Neural cell (in vitro differentiated cells): ENCODE measurements around the gene SFTPD. TPM values are rescaled to one million over a fixed set of nuclear protein-coding genes. Genes with fewer than 3 reads are reported as not detected.

Experiments used
- H2AFZ ChIP-seq: fragments of 200-600, 300-800 bp; sonication (generic), shearing (Covaris generic); 2 replicates; pipeline ENCODE4 v1.6.0; 2014; ENCODE audit warnings: low read depth, mild to moderate bottlenecking, antibody characterized with exemption, low read length, moderate library complexity
- H3F3A ChIP-seq: fragments of 200-600 bp; shearing (Covaris generic); 2 replicates; pipeline ENCODE4 v1.6.1; 2016; ENCODE audit warnings: mild to moderate bottlenecking, moderate library complexity, mixed read lengths, antibody characterized with exemption, low read length; ENCODE audit not compliant: insufficient read depth, poor library complexity, severe bottlenecking
- H3K27ac ChIP-seq: fragments of 200-600, 300-800 bp; sonication (generic), shearing (Covaris generic); 2 replicates; pipeline ENCODE4 v1.5.1; 2014; ENCODE audit warnings: mild to moderate bottlenecking, low read length, moderate library complexity
- H3K27me3 ChIP-seq: fragments of 300-800, 200-600 bp; sonication (generic), shearing (Covaris generic); 2 replicates; pipeline ENCODE4 v1.6.0; 2014; ENCODE audit warnings: mild to moderate bottlenecking, low read depth, low read length, moderate library complexity; ENCODE audit not compliant: insufficient read depth
- H3K36me3 ChIP-seq: fragments of 300-800, 200-600 bp; sonication (generic), shearing (Covaris generic); 2 replicates; pipeline ENCODE4 v1.5.1; 2014; ENCODE audit warnings: mild to moderate bottlenecking, antibody characterized with exemption, low read length, moderate library complexity; ENCODE audit not compliant: insufficient read depth
- H3K4me2 ChIP-seq: fragments of 300-800, 200-600 bp; sonication (generic), shearing (Covaris generic); 2 replicates; pipeline ENCODE4 v1.6.0; 2014; ENCODE audit warnings: mild to moderate bottlenecking, low read length
- H3K4me3 ChIP-seq: fragments of 300-800, 200-600 bp; sonication (generic), shearing (Covaris generic); 2 replicates; pipeline ENCODE4 v1.5.1; 2014; ENCODE audit warnings: mild to moderate bottlenecking, low read length, moderate library complexity
- H3K79me2 ChIP-seq: fragments of 200-600 bp; shearing (Covaris generic); replicated peaks from 2 replicates; pipeline ENCODE4 v1.6.0; 2014; ENCODE audit warnings: mild to moderate bottlenecking, low read length, moderate library complexity; ENCODE audit not compliant: insufficient read depth
- H3K9ac ChIP-seq: fragments of 300-800, 200-600 bp; sonication (generic), shearing (Covaris generic); 2 replicates; pipeline ENCODE4 v1.6.1; 2016; ENCODE audit warnings: mild to moderate bottlenecking, low read length, mixed read lengths
- H3K9me2 ChIP-seq: fragments of 200-600 bp; shearing (Covaris generic); 2 replicates; pipeline ENCODE4 v1.6.1; 2016; ENCODE audit warnings: mild to moderate bottlenecking, low read length, mixed read lengths; ENCODE audit not compliant: insufficient read depth
- H3K9me3 ChIP-seq: fragments of 200-600, 300-800 bp; sonication (generic), shearing (Covaris generic); 2 replicates; pipeline ENCODE4 v1.6.1; 2016; ENCODE audit warnings: mild to moderate bottlenecking, mixed run types, low read length, moderate library complexity, mixed read lengths
- H4K20me1 ChIP-seq: fragments of 200-600 bp; shearing (Covaris generic); 2 replicates; pipeline ENCODE4 v1.6.1; 2016; ENCODE audit warnings: mild to moderate bottlenecking, mixed run types; ENCODE audit not compliant: insufficient read depth
- EP300 ChIP-seq: fragments of 450-650 bp; conservative IDR thresholded peaks from 2 replicates; pipeline ENCODE4 v1.6.1; 2014; ENCODE audit warnings: antibody characterized with exemption, mild to moderate bottlenecking, moderate library complexity; ENCODE audit not compliant: poor library complexity, severe bottlenecking
- EZH2 ChIP-seq: fragments of 200-600, 300-800 bp; shearing (Covaris generic), sonication (generic); IDR thresholded peaks from 2 replicates; pipeline ENCODE4 v1.6.1; 2014; ENCODE audit warnings: antibody characterized with exemption, low read length, borderline replicate concordance, mild to moderate bottlenecking; ENCODE audit not compliant: insufficient read depth, poor library complexity, severe bottlenecking
- MXI1 ChIP-seq: fragments of 450-650 bp; conservative IDR thresholded peaks from 2 replicates; pipeline ENCODE4 v1.6.1; 2014; ENCODE audit warnings: antibody characterized with exemption, mild to moderate bottlenecking; ENCODE audit not compliant: poor library complexity, severe bottlenecking
- POLR2AphosphoS5 ChIP-seq: IDR thresholded peaks from 2 replicates; pipeline ENCODE4 v1.6.1; 2012
- RAD21 ChIP-seq: fragments of 450-650 bp; conservative IDR thresholded peaks from 2 replicates; pipeline ENCODE4 v1.6.1; 2014; ENCODE audit warnings: antibody characterized with exemption, mild to moderate bottlenecking, moderate library complexity
- SMC3 ChIP-seq: fragments of 450-650 bp; conservative IDR thresholded peaks from 2 replicates; pipeline ENCODE4 v1.6.1; 2014; ENCODE audit warnings: antibody characterized with exemption, mild to moderate bottlenecking, moderate library complexity; ENCODE audit not compliant: poor library complexity
- TAF1 ChIP-seq: IDR thresholded peaks from 2 replicates; pipeline ENCODE4 v1.6.1; 2012; ENCODE audit warnings: low read depth
- polyA plus RNA-seq: library from polyadenylated mRNA; depleted of rRNA; stranded (reverse); fragments of >200 nt; gene quantifications from 2 replicates; pipeline ENCODE4 v1.2.3, GENCODE V29; 2014
- TF ChIP-seq, protein P1 (sequence below): fragments of 450-650 bp; IDR thresholded peaks from 2 replicates; pipeline ENCODE4 v1.5.1; 2014; ENCODE audit warnings: antibody characterized with exemption, mild to moderate bottlenecking, moderate library complexity; ENCODE audit not compliant: poor library complexity, severe bottlenecking
- TF ChIP-seq, protein P2 (sequence below): IDR thresholded peaks from 2 replicates; pipeline ENCODE4 v1.6.1; 2012; ENCODE audit warnings: borderline replicate concordance

SFTPD gene
- polyA plus RNA-seq, 1 donor from 2014 or later = 0.51 TPM

DNA sequence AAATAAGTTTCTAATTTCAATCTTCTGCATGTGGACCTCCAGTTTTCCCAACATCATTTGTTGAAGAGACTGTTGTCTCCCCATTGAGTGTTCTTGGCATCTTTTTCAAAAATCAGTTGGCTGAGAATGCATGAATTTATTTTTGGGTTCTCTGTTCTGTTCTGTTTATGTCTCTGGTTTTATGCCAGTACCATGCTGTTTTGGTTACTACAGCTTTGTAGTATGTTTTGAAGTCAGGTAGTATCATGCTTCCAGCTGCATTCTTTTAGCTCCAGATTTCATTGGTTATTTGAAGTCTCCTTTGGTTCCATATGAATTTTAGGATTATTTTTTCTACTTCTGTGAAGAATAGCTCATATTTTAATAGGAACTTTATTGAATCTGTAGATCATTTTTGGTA lies 21.2 kb upstream of the SFTPD start:
- no peak overlapping the region for H3K27ac ChIP-seq
- no peak overlapping the region for H3K4me2 ChIP-seq
- no peaks in the 10 kb centered on the region for H3K9me2 ChIP-seq
- H3F3A ChIP-seq = no peaks in the 10 kb centered on the region
- H3K9ac ChIP-seq = no peak overlapping the region
- no peak overlapping the region for H2AFZ ChIP-seq
- H3K79me2 ChIP-seq = no peaks in the 10 kb centered on the region
- no peaks in the 10 kb centered on the region for H3K36me3 ChIP-seq
- TF ChIP-seq SMC3 = no peak
- TF ChIP-seq TAF1 = no peak
- TF ChIP-seq EZH2 = no peak
- TF ChIP-seq, protein P1, sequence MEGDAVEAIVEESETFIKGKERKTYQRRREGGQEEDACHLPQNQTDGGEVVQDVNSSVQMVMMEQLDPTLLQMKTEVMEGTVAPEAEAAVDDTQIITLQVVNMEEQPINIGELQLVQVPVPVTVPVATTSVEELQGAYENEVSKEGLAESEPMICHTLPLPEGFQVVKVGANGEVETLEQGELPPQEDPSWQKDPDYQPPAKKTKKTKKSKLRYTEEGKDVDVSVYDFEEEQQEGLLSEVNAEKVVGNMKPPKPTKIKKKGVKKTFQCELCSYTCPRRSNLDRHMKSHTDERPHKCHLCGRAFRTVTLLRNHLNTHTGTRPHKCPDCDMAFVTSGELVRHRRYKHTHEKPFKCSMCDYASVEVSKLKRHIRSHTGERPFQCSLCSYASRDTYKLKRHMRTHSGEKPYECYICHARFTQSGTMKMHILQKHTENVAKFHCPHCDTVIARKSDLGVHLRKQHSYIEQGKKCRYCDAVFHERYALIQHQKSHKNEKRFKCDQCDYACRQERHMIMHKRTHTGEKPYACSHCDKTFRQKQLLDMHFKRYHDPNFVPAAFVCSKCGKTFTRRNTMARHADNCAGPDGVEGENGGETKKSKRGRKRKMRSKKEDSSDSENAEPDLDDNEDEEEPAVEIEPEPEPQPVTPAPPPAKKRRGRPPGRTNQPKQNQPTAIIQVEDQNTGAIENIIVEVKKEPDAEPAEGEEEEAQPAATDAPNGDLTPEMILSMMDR = no peak
- no peak for TF ChIP-seq POLR2AphosphoS5
- no peak for TF ChIP-seq RAD21
- TF ChIP-seq, protein P2, sequence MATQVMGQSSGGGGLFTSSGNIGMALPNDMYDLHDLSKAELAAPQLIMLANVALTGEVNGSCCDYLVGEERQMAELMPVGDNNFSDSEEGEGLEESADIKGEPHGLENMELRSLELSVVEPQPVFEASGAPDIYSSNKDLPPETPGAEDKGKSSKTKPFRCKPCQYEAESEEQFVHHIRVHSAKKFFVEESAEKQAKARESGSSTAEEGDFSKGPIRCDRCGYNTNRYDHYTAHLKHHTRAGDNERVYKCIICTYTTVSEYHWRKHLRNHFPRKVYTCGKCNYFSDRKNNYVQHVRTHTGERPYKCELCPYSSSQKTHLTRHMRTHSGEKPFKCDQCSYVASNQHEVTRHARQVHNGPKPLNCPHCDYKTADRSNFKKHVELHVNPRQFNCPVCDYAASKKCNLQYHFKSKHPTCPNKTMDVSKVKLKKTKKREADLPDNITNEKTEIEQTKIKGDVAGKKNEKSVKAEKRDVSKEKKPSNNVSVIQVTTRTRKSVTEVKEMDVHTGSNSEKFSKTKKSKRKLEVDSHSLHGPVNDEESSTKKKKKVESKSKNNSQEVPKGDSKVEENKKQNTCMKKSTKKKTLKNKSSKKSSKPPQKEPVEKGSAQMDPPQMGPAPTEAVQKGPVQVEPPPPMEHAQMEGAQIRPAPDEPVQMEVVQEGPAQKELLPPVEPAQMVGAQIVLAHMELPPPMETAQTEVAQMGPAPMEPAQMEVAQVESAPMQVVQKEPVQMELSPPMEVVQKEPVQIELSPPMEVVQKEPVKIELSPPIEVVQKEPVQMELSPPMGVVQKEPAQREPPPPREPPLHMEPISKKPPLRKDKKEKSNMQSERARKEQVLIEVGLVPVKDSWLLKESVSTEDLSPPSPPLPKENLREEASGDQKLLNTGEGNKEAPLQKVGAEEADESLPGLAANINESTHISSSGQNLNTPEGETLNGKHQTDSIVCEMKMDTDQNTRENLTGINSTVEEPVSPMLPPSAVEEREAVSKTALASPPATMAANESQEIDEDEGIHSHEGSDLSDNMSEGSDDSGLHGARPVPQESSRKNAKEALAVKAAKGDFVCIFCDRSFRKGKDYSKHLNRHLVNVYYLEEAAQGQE = no peak
- no peak for TF ChIP-seq EP300
- H4K20me1 ChIP-seq = no peaks in the 10 kb centered on the region
- no peak overlapping the region for H3K4me3 ChIP-seq
- H3K27me3 ChIP-seq = no peaks in the 10 kb centered on the region
- H3K9me3 ChIP-seq = peaks cover 4% of the 10 kb centered on the region

DNA sequence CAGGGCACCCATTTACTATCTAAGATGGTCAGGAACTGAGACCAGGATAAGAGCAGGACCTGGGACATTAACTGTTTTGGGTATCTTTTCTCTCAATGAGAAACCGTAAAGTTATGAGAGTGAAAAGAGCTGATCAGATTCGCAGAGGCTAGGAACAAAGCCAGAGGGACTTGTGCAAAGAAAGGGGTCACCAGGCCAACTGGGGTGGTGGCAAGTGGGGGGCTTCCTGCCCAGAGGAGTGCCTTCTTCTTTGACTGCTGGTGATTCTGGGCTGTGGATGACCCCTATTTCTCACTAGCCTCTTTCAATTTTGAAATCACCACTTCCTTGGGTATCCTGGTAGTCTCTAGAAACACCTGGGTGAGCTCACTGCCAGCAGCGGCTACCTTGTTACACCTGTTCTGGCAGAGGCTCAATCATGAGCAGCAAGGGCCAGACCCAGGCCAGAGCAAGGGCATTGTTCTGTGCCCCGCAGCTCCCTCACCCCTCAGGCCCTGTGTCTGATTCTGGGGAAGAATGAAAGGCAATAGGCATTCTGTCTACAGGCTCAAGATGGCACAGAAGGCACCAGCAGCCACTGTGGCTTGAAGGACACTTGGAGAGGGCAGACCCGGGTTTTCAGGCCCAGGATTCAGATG lies 999 bp downstream of the SFTPD start:
- H3K4me2 ChIP-seq = no peak overlapping the region
- H3K27me3 ChIP-seq = no peaks in the 10 kb centered on the region
- H3K9ac ChIP-seq = no peak overlapping the region
- H3K36me3 ChIP-seq = no peaks in the 10 kb centered on the region
- no peaks in the 10 kb centered on the region for H3F3A ChIP-seq
- no peak overlapping the region for H3K27ac ChIP-seq
- no peaks in the 10 kb centered on the region for H3K9me2 ChIP-seq
- TF ChIP-seq POLR2AphosphoS5 = no peak
- no peak for TF ChIP-seq MXI1
- no peak for TF ChIP-seq TAF1
- TF ChIP-seq, protein P2 = no peak
- TF ChIP-seq, protein P1 = no peak
- TF ChIP-seq EP300 = no peak
- TF ChIP-seq EZH2 = no peak
- TF ChIP-seq RAD21 = no peak
- no peak for TF ChIP-seq SMC3
- no peaks in the 10 kb centered on the region for H3K79me2 ChIP-seq
- no peak overlapping the region for H3K4me3 ChIP-seq
- H2AFZ ChIP-seq = no peak overlapping the region
- peaks cover 5% of the 10 kb centered on the region for H3K9me3 ChIP-seq
- no peaks in the 10 kb centered on the region for H4K20me1 ChIP-seq
